Pancreas (tissue), 10 donors: ENCODE data around the gene NPR1. TPM values are rescaled to one million over a fixed set of nuclear protein-coding genes. Genes with fewer than 3 reads are reported as not detected.
"Not testable (repeated sequence)": the region's sequence is repeated elsewhere in the genome, so short reads cannot be mapped to it uniquely, and the experiment has no call there.

Experiments
- ATAC-seq, 4 donors: fragments of 200-7000 bp; cut with Tn5 transposase; one replicate each; pipeline versions ENCODE4 v1.8.0 to v1.9.1; 2020; ENCODE audit warnings: mild to moderate bottlenecking in 4 of 4, moderate library complexity in 4 of 4
- DNase-seq, 6 donors: peaks; one replicate each; pipeline ENCODE4 v3.0.0-alpha.2; 2020
- FAIRE-seq: peaks from 2 replicates; lab custom pipeline; 2012; peaks lifted over from hg19 to GRCh38; lab: Jason Lieb, UNC
- H3K27ac ChIP-seq, 4 donors: fragments of 200-600 bp; sonication (generic); 1 replicate in 3 of 4; 2 replicates in 1 of 4; pipeline versions ENCODE4 v1.5.0 to v1.8.0; 2020
- H3K27me3 ChIP-seq, 4 donors: fragments of 200-600 bp; one replicate each; pipeline ENCODE4 v1.8.0; 2021
- H3K36me3 ChIP-seq, 3 donors: fragments of 200-600 bp; sonication (generic) in 1 of 3; one replicate each; pipeline versions ENCODE4 v1.5.0 to v1.8.0; 2020 to 2021
- H3K4me1 ChIP-seq, 3 donors: fragments of 200-600 bp; one replicate each; pipeline ENCODE4 v1.8.0; 2021
- H3K4me3 ChIP-seq, 4 donors: fragments of 200-600 bp; sonication (generic) in 2 of 4; one replicate each; pipeline versions ENCODE4 v1.5.0 to v1.8.0; 2020 to 2021
- H3K9me3 ChIP-seq, 4 donors: fragments of 200-600 bp; one replicate each; pipeline ENCODE4 v1.8.0; 2021
- CTCF ChIP-seq, 4 donors: fragments of 200-600 bp; sonication (generic) in 3 of 4; IDR thresholded peaks; one replicate each; pipeline versions ENCODE4 v1.5.0 to v1.8.0; 2021; ENCODE audit warnings: antibody characterized with exemption in 4 of 4
- WGBS, 2 donors: extraction: QIAGEN DNeasy Blood & Tissue Kit; methylation state at CpG; one replicate each; pipeline ENCODE4 v1.1.7; 2013; 5-methylcytosine and 5-hydroxymethylcytosine counted together
- intact Hi-C, 3 donors: fragments of 100-400 bp; cut with DNase I; formaldehyde crosslinking; loops; one replicate each; pipeline versions ENCODE4 v1.11.1 to v1.14.2; 2022
- polyA plus RNA-seq, 2 donors: library from polyadenylated mRNA; stranded (reverse); fragments of 200-250 nt; gene quantifications; one replicate each; pipeline ENCODE4 v1.2.3, GENCODE V29; 2013
- total RNA-seq, 6 donors: library from RNA; stranded (reverse); fragmentation: NEBNext Ultra II Directional in 4 of 6; extraction: Animal tissue kit (Norgen Biotek cat#: 25700) in 4 of 6; gene quantifications; one replicate each; pipeline versions ENCODE4 v1.2.1 to v1.2.4, GENCODE V29; 2021 to 2023
- donor health status: healthy with polysubstance abuse.
- donor health status: DM: no; HTN: no; CAD: no; lungs with moderate emphysema.
- donor health status: DM: no; HTN: no; CAD: no.
- donor health status: control.
- donor health status: control.
- donor health status: Bipolar disorder and iron deficiency.
- donor health status: DM: yes; HTN: yes; CAD: no.
- donor health status: DM: no; HTN: no; CAD: no.
- donor health status: DM: no; HTN: no; CAD: no.
- donor health status: DM: yes; HTN: yes; CAD: no.

The NPR1 gene
- total and polyA plus RNA-seq, 8 donors = 1.6 to 11.8 (median 4.6) TPM

DNA sequence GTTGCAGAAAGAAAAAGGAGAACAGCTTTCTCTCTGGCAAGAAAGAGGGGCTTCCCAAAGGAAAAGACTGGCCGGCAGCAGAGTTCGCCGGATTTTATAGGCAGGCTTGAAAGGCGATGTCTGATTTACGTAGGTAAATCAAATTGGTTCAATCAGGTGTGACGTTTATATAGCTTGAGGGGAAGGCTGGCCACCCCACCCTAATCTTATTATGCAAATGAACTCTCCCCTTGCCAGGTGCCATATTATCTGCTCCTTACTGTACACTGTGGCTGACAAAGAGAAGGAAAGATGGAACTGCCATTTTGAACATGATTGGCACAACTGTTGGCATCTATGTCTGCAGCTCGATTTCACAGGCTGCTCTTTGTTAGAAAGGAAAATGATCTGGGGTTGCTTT lies 32.5 kb downstream of the NPR1 start:
- FAIRE-seq (no peak), ATAC-seq (no peak), DNase-seq (no peak)
- H3K9me3 ChIP-seq = no peaks in the 10 kb centered on the region
- WGBS, 2 donors = 57 to 59% methylated on average over 7 of the region's 7 CpGs
- no peak for TF ChIP-seq CTCF (IDR thresholded peaks at IDR 0.05)
- H3K27me3 ChIP-seq = no peaks in the 10 kb centered on the region
- no peaks in the 10 kb centered on the region for H3K4me1 ChIP-seq
- H3K4me3 ChIP-seq = no peak overlapping the region
- intact Hi-C loops = no loop called here
- no peak overlapping the region for H3K27ac ChIP-seq
- H3K36me3 ChIP-seq = no peaks in the 10 kb centered on the region

GRCh38 chr1:153716211-153716610 lies 37.7 kb downstream of the NPR1 start:
- DNase-seq, H3K4me3 ChIP-seq, H3K9me3 ChIP-seq, H3K36me3 ChIP-seq, ATAC-seq, FAIRE-seq, H3K27me3 ChIP-seq, H3K27ac ChIP-seq, intact Hi-C loops, H3K4me1 ChIP-seq: not testable (repeated sequence)
- WGBS, 2 donors = 71 to 87% methylated on average over 5 of the region's 5 CpGs

DNA sequence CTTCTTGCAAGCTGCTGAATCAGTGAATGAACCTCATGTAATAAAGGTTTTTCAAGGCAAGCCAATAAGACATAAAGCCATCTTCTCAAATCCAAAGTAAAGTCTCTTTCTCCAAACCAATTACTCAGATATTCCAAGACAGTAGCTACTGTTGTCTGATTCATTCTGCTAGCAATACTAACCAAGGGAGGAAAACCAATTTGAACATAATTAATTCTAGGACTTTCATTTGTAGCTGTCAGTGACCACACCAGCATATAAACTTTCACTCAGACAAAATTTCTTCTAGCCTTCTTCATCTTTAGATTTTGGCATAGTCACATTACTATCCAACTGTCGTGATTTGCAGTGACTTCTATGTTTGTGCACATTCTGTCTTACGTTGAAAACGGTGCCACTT lies 38.8 kb downstream of the NPR1 start:
- FAIRE-seq (no peak), DNase-seq (no peak), ATAC-seq (no peak)
- Histone ChIP-seq H3K4me1 (no peaks in the 10 kb centered on the region), H3K9me3 (no peaks in the 10 kb centered on the region), H3K36me3 (no peaks in the 10 kb centered on the region), H3K27me3 (no peaks in the 10 kb centered on the region), H3K4me3 (no peak overlapping the region), H3K27ac (no peak overlapping the region)
- 71 to 78% methylated on average over 3 of the region's 3 CpGs for WGBS, 2 donors
- no peak for TF ChIP-seq CTCF (IDR thresholded peaks at IDR 0.05)
- intact Hi-C loops = no loop called here

DNA sequence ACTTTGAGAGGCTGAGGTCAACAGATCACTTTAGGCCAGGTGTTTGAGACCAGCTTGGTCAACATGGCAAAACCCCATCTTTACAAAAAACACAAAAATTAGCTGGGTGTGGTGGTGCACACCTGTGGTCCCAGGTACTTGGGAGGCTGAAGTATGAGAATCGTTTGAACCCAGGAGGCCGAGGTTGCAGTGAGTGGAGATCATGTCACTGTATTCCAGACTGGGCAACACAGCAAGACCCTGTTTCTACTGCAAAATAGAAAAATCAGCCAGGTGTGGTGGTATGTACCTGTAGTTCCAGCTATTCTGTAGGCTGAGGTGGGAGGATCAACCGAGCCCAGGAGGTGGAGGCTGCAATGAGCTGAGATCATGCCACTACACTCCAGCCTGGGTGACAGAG lies 45.2 kb downstream of the NPR1 start:
- Histone ChIP-seq H3K36me3 (no peaks in the 10 kb centered on the region), H3K4me3 (no peak overlapping the region), H3K27ac (no peak overlapping the region), H3K27me3 (no peaks in the 10 kb centered on the region), H3K9me3 (no peaks in the 10 kb centered on the region), H3K4me1 (peaks cover 0 to 3% (median 0%) of the 10 kb centered on the region in 3 donors)
- FAIRE-seq (no peak), ATAC-seq (no peak), DNase-seq (no peak)
- WGBS, 2 donors = 80 to 88% methylated on average over 3 of the region's 3 CpGs
- intact Hi-C loops = no loop called here
- TF ChIP-seq CTCF (IDR thresholded peaks at IDR 0.05) = no peak

- H3K27ac ChIP-seq, FAIRE-seq, intact Hi-C loops, H3K36me3 ChIP-seq, H3K9me3 ChIP-seq, H3K27me3 ChIP-seq, H3K4me3 ChIP-seq, DNase-seq, ATAC-seq: not testable (repeated sequence)
- H3K4me1 ChIP-seq = peaks cover 0 to 10% (median 5%) of the 10 kb centered on the region in 3 donors
- 82% methylated on average over 4 of the region's 4 CpGs for whole genome bisulfite sequencing, 2 donors
These were observed 46.1 kb downstream of the NPR1 start for GRCh38 chr1:153724634-153725033.

GRCh38 chr1:153727463-153728304 lies 49.2 kb downstream of the NPR1 start, which contains the start of gene INTS3:
INTS3 (plus strand) TSS chr1:153728050; CDS start chr1:153728635, 585 bp downstream.
- peak; percentile 98 to 99 (median 98) for ATAC-seq
- Histone ChIP-seq H3K27ac (peak within 1 kb of the TSS; percentile 86 to 99 (median 96)), H3K27me3 (no peaks in the 10 kb centered on the region), H3K4me3 (peak within 1 kb of the TSS; percentile 56 to 86 (median 67)), H3K9me3 (no peaks in the 10 kb centered on the region), H3K4me1 (peaks cover 0 to 21% (median 5%) of the 10 kb centered on the region in 3 donors), H3K36me3 (no peaks in the 10 kb centered on the region)
- peak; percentile 57 for FAIRE-seq
- DNase-seq = peak; percentile 95 to 100 (median 100)
- no peak for TF ChIP-seq CTCF (IDR thresholded peaks at IDR 0.05)
- intact Hi-C loops = no loop called here
- 0% methylated on average over 46 to 49 of the region's 49 CpGs for WGBS, 2 donors
